ENCODE measurements around the gene CELA3B.

DNA sequence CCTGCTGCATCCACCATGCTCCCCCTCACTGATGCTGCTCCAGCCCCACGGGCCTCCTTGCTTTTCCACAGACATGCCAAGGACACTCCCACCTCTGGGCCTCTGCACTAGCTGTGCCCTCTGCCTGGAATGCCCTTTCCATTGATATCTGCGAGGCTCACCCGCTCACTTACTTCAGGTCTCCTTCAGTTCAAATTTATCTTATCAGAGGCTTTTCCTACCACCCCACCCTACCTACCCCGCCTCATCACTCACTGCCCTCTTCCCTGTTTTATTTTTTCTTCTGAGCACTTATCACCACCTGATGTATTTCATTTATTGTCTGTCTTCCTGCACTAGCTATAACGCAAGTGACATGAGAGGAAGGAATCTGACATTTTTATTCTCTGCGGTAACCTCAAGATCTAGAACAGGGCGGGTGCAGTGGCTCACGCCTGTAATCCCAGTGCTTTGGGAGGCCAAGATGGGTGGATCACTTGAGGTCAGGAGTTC, 46.7 kb upstream of the CELA3B start:
- TF ChIP-seq CTCF (IDR thresholded peaks at IDR 0.05): no peak
- no peak for TF ChIP-seq SIN3A (IDR thresholded peaks at IDR 0.05; ENCODE audit: borderline replicate concordance, insufficient read depth, low read depth, low read length)
- no peak for TF ChIP-seq TCF7L2 (IDR thresholded peaks at IDR 0.05; ENCODE audit: low read depth, low read length)

Data from Panc1 (cell line).